GM21390 (cell line): Measurements from ENCODE around the gene NRL.

Source experiments
- ATAC-seq: cut with Tn5 transposase; IDR thresholded peaks from one replicate; pipeline ENCODE4 v1.9.1; 2021; ENCODE audit not compliant: unreplicated experiment

The NRL gene

GRCh38 chr14:24100982-24101494 lies 13.7 kb downstream of the NRL start:
- ATAC-seq = no peak

GRCh38 chr14:24100197-24100981 lies 14.4 kb downstream of the NRL start:
- ATAC-seq = no peak

GRCh38 chr14:24098927-24099813 lies 15.6 kb downstream of the NRL start:
- ATAC-seq = no peak

DNA sequence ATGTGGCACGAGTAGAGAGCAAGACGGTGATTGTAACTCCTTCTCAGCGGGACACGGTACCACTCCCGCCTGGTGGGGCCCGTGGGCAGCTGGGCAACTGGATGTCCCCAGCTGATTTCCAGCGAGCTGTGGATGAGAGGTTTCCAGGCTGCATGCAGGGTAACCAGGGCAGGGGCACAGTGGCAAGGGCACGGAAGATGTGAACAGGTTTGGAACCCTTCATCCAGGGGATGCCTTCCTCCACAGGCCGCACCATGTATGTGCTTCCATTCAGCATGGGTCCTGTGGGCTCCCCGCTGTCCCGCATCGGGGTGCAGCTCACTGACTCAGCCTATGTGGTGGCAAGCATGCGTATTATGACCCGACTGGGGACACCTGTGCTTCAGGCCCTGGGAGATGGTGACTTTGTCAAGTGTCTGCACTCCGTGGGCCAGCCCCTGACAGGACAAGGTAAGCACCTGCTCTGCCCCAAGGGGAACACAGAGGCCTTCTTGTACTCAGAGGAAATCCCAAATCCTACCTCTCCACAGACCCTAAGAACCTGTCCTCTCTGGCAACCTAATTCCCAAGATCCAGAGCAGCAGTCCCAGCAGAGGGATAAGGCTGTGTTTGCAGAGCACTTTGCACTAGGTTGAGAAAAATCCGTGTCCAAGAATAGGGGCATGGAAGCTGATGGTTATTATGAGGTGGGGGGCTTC lies 16.4 kb downstream of the NRL start:
- no peak for ATAC-seq

GRCh38 chr14:24096545-24097181 lies 18.1 kb downstream of the NRL start:
- ATAC-seq = no peak

- peak; percentile 66 for ATAC-seq
These were observed 19.3 kb downstream of the NRL start for GRCh38 chr14:24095271-24096068.

- no peak for ATAC-seq
These were observed 19.9 kb downstream of the NRL start for GRCh38 chr14:24094841-24095270.

DNA sequence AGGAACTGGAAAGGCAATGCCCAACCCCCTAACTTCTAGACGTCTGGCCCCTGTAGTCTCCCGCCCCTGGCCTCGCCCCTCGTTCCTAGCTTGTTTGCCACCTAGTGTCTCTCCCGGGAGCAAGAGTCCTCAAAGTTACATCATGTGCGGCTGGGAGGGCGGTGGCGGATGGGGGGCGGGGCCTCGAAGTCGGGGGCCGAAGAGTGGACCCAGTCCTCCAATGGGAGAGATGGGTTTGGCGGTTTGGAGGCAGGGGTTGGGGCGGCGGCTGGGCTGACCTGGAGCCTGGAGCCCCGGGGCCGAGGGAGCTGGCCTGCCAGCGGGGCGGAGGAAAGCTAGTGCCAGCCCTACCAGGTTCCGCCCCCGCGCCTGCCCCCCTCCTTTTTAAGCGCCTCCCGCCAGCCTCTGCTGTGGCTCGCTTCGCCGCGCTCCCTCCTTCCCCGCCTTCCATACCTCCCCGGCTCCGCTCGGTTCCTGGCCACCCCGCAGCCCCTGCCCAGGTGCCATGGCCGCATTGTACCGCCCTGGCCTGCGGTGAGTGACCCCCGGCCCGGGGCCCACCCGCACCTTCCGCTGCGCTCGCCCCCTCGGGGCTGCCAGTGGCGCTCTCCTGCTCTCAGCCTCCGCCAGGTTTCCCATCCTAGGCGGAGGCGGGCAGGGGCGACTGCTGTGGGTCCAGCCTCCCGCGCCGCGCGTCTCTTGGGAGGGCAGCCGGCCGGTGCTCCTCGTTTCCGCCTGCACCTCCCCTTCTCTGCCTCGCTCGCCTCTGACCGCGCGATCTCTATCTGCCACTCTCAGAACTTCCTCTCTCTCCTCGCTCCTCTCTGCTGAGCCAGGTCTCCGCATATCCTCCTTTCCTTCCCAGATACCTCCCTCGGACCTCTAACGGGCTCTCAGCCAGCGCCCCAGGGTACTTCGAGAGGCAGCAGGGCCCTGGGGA lies 20.6 kb downstream of the NRL start, which contains the start of gene PCK2:
Gene PCK2, plus strand, starts transcription at position 411 of the 940 bp plus-strand sequence. Its CDS starts 95 bp downstream, at position 506.
- peak; percentile 46 for ATAC-seq

GRCh38 chr14:24093207-24093900 lies 21.4 kb downstream of the NRL start:
- ATAC-seq = no peak

GRCh38 chr14:24092505-24093206 lies 22.1 kb downstream of the NRL start:
- ATAC-seq = no peak

DNA sequence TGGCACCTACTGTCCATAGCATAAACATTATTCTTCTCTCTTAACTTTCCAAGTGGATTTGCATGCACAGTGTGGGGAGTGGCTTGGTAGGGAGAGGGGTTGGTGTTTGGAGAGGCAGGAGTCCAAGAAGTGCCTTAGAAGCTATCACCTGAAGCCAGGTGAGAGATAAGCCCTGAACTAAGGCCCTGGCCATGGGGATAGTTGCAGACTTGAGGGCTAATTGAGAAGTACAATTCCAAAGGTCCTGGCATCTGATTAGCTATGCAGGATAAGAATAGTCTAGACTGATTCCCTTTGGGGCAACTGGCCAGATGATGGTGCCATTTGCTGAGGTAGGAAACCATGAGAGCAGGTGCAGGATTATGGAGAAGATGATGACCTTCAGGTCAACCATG lies 22.6 kb downstream of the NRL start:
- ATAC-seq = no peak

- no peak for ATAC-seq
These were observed 24.9 kb downstream of the NRL start for GRCh38 chr14:24089890-24090289.

- ATAC-seq = no peak
These were observed 26.7 kb downstream of the NRL start for GRCh38 chr14:24088095-24088494.

GRCh38 chr14:24087004-24087403 lies 27.7 kb downstream of the NRL start:
- no peak for ATAC-seq

GRCh38 chr14:24086193-24086955 lies 28.4 kb downstream of the NRL start:
- no peak for ATAC-seq

DNA sequence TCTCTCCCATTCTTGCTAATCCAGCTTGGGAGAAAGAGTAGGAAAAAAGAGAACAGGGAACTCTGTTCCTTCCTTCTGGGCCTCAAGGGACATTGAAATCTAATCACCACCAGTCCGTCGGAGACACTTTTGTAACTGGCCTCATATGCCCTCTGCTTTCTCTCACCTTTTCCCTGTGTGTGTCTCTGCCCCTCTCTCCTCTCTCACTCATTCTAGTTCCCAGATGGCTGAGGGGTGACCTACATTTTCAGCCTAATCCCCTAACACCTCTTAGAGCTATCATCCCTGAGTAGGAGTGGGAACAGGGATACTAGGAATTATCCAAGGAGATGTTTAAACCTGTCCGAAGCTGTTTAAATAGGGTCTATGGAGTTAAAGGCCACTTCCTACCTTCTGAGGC lies 29.5 kb downstream of the NRL start:
- ATAC-seq = no peak

DNA sequence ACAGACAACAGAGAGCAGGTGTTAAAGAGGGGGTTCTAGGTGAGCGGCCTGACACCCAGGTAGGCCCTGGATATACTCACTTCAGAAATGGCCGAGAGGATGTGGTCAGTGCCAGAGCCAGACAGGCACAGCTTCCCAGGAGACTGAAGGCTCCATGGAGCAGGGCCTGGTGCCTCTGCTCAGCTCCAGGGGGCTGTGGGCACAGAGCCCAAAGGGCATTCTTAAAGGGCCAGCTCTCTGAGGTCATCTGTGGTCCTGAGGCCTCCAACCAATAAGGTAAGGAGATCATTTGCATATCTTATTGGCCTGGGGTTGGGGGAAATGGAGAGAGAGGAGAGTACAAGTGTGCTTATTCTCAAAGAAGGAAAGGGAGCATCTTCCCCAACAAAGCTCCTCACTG lies 30.3 kb downstream of the NRL start:
- ATAC-seq = no peak
